SK-N-MC (cell line): ENCODE data around the gene ADAMTS19.
A peak's percentile ranks its signal among the peaks of the same experiment; 100 is the strongest.
"Not testable (repeated sequence)": the region's sequence is repeated elsewhere in the genome, so short reads cannot be mapped to it uniquely, and the experiment has no call there.

Experiments
- DNase-seq: peaks from one replicate; pipeline ENCODE4 v3.0.0-alpha.2; 2011; ENCODE audit warnings: low read depth, low spot score
- H3K27ac ChIP-seq: fragments of 200-600 bp; sonication (generic); 2 replicates; pipeline ENCODE4 v1.5.1; 2016; ENCODE audit warnings: mixed run types
- H3K36me3 ChIP-seq: fragments of 200-600 bp; sonication (generic); 2 replicates; pipeline ENCODE4 v1.6.1; 2017; ENCODE audit warnings: antibody characterized with exemption, low read length, mixed read lengths; ENCODE audit not compliant: insufficient read depth
- H3K4me3 ChIP-seq: fragments of 200-600 bp; sonication (generic); 2 replicates; pipeline ENCODE4 v1.5.1; 2016
- H3K9ac ChIP-seq: fragments of 200-600 bp; sonication (generic); 2 replicates; pipeline ENCODE4 v1.8.0; 2017; ENCODE audit warnings: mixed run types, mixed read lengths; ENCODE audit not compliant: insufficient read length
- H3K9me3 ChIP-seq: fragments of 200-600 bp; sonication (generic); 2 replicates; pipeline ENCODE4 v1.6.1; 2017; ENCODE audit warnings: low read depth, mild to moderate bottlenecking, antibody characterized with exemption, low read length, moderate library complexity, mixed read lengths
- EZH2 ChIP-seq: fragments of 200-600 bp; sonication (generic); IDR thresholded peaks from one replicate; pipeline ENCODE4 v1.6.1; 2017; ENCODE audit warnings: antibody characterized with exemption
- FOXP2 ChIP-seq: optimal IDR thresholded peaks from 2 replicates; pipeline ENCODE3; 2011; ENCODE audit warnings: mild to moderate bottlenecking, moderate library complexity; ENCODE audit not compliant: insufficient read depth; ENCODE audit errors: extremely low read length, control extremely low read depth
- POLR2AphosphoS5 ChIP-seq: IDR thresholded peaks from 2 replicates; pipeline ENCODE4 v1.6.1; 2012; ENCODE audit warnings: mild to moderate bottlenecking, low read depth, low read length, borderline replicate concordance

ADAMTS19 gene

GRCh38 chr5:129459777-129460671, at the start of gene ADAMTS19:
TSS of gene ADAMTS19 (plus strand) at chr5:129460298. CDS start at chr5:129460392, 94 bp downstream.
- Histone ChIP-seq H3K36me3 (no peaks in the 10 kb centered on the region), H3K4me3 (peak within 1 kb of the TSS; percentile 45), H3K9ac (no peak within 1 kb of the TSS), H3K27ac (no peak within 1 kb of the TSS), H3K9me3 (no peaks in the 10 kb centered on the region)
- no peak for DNase-seq
- no peak for TF ChIP-seq FOXP2
- no peak for TF ChIP-seq POLR2AphosphoS5
- no peak for TF ChIP-seq EZH2

- Histone ChIP-seq H3K27ac (no peak overlapping the region), H3K9me3 (no peaks in the 10 kb centered on the region), H3K9ac (no peak overlapping the region), H3K4me3 (no peak overlapping the region), H3K36me3 (no peaks in the 10 kb centered on the region)
- no peak for DNase-seq
- TF ChIP-seq EZH2, result no peak
- no peak for TF ChIP-seq POLR2AphosphoS5
Measured at GRCh38 chr5:129410488-129410887, 49.6 kb upstream of the ADAMTS19 start.

GRCh38 chr5:129412721-129413120, 47.4 kb upstream of the ADAMTS19 start:
- H3K27ac ChIP-seq, result no peak overlapping the region
- TF ChIP-seq FOXP2 (no peak), POLR2AphosphoS5 (no peak), EZH2 (no peak)
- H3K36me3 ChIP-seq, result no peaks in the 10 kb centered on the region
- H3K9ac ChIP-seq, result no peak overlapping the region
- no peaks in the 10 kb centered on the region for H3K9me3 ChIP-seq
- H3K4me3 ChIP-seq, result no peak overlapping the region
- no peak for DNase-seq

- no peaks in the 10 kb centered on the region for H3K36me3 ChIP-seq
- H3K9ac ChIP-seq, result no peak overlapping the region
Measured at GRCh38 chr5:129413570-129413969, 46.5 kb upstream of the ADAMTS19 start.

GRCh38 chr5:129419292-129419691, 40.8 kb upstream of the ADAMTS19 start:
- Histone ChIP-seq H3K4me3 (no peak overlapping the region), H3K36me3 (no peaks in the 10 kb centered on the region), H3K9me3 (no peaks in the 10 kb centered on the region), H3K9ac (no peak overlapping the region), H3K27ac (no peak overlapping the region)
- DNase-seq, result no peak
- TF ChIP-seq FOXP2, result no peak
- TF ChIP-seq EZH2, result no peak
- no peak for TF ChIP-seq POLR2AphosphoS5

More at GRCh38 chr5:129413570-129413969, 46.5 kb upstream of the ADAMTS19 start:
- Histone ChIP-seq H3K27ac (no peak overlapping the region), H3K4me3 (no peak overlapping the region), H3K9me3 (no peaks in the 10 kb centered on the region)
- DNase-seq, result no peak
- TF ChIP-seq POLR2AphosphoS5 (no peak), EZH2 (no peak), FOXP2 (no peak)

GRCh38 chr5:129425031-129425430, 35.1 kb upstream of the ADAMTS19 start:
- H3K9ac ChIP-seq, result no peak overlapping the region
- no peak for TF ChIP-seq FOXP2
- no peak for TF ChIP-seq POLR2AphosphoS5
- TF ChIP-seq EZH2, result no peak
- H3K36me3 ChIP-seq, result no peaks in the 10 kb centered on the region
- H3K4me3 ChIP-seq, result no peak overlapping the region
- H3K27ac ChIP-seq, result no peak overlapping the region
- DNase-seq, result no peak
- H3K9me3 ChIP-seq, result no peaks in the 10 kb centered on the region

GRCh38 chr5:129426071-129426470, 34.0 kb upstream of the ADAMTS19 start:
- no peaks in the 10 kb centered on the region for H3K9me3 ChIP-seq
- H3K4me3 ChIP-seq, result no peak overlapping the region
- DNase-seq, result no peak
- TF ChIP-seq EZH2, result no peak
- TF ChIP-seq POLR2AphosphoS5, result no peak
- no peak for TF ChIP-seq FOXP2
- H3K36me3 ChIP-seq, result no peaks in the 10 kb centered on the region
- H3K9ac ChIP-seq, result no peak overlapping the region
- H3K27ac ChIP-seq, result no peak overlapping the region

- H3K27ac ChIP-seq, H3K9me3 ChIP-seq, H3K4me3 ChIP-seq, DNase-seq, H3K36me3 ChIP-seq, H3K9ac ChIP-seq: not testable (repeated sequence)
Measured at GRCh38 chr5:129428636-129429035, 31.5 kb upstream of the ADAMTS19 start.

- H3K27ac ChIP-seq, result no peak overlapping the region
- H3K9ac ChIP-seq, result no peak overlapping the region
- no peaks in the 10 kb centered on the region for H3K9me3 ChIP-seq
- no peak overlapping the region for H3K4me3 ChIP-seq
- TF ChIP-seq FOXP2 (no peak), EZH2 (no peak)
- DNase-seq, result no peak
- H3K36me3 ChIP-seq, result no peaks in the 10 kb centered on the region
Measured at GRCh38 chr5:129431406-129431805, 28.7 kb upstream of the ADAMTS19 start.
